Measurements from ENCODE around the gene EDDM3A.

- TF ChIP-seq CTCF (IDR thresholded peaks at IDR 0.05; ENCODE audit: low read length) = no peak
- no peak for TF ChIP-seq EZH2phosphoT487 (IDR thresholded peaks at IDR 0.05; ENCODE audit: low read length)
Observed at GRCh38 chr14:20746566-20746965, 879 bp downstream of the EDDM3A start.
